GM18867 (cell line): Measurements from ENCODE around the gene SUGP1.

Experiments
- ATAC-seq: cut with Tn5 transposase; IDR thresholded peaks from one replicate; pipeline ENCODE4 v1.9.1; 2021; ENCODE audit warnings: mild to moderate bottlenecking, moderate library complexity; ENCODE audit not compliant: unreplicated experiment

Gene SUGP1

DNA sequence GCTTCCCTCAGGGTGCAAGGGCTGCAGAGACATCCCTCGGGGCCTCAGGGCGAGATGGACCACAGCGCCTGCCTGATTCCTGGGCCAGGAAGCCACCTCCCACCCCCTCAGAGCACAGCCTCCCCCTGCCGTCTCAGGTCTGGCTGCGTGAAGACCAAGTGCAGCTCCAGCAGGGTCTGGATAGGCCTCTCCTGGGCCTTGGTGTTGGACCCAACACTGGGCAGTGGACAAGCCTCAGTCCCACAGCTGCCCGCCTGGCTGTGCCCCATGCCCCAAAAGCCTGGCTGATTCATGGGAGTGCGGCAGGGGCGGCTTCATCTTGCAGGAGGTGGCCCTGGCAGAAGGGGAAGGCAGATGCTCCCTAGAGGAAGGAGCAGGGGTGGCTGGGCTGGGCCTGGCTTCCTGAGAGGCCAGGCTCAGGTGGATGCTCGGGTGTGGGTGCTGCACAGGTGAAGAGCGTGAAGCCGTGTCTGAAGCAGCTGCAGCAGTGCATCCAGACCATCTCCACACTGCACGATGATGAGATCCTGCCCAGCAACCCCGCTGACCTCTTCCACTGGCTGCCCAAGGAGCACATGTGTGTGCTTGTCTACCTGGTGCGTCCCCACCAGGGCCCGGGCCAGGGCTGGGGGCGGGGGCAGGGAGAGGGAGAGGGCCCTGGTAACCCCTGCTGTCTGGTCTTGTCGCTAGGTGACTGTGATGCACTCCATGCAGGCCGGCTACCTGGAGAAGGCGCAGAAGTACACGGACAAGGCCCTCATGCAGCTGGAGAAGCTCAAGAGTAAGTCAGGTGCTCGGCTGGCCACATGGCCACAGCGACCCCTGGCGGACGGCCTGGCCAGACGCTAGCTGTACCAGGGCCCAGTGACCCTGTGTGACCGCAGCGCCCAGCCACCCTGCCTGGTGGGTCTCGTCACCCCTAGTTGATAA lies 22.0 kb upstream of the SUGP1 start:
- ATAC-seq: no peak

DNA sequence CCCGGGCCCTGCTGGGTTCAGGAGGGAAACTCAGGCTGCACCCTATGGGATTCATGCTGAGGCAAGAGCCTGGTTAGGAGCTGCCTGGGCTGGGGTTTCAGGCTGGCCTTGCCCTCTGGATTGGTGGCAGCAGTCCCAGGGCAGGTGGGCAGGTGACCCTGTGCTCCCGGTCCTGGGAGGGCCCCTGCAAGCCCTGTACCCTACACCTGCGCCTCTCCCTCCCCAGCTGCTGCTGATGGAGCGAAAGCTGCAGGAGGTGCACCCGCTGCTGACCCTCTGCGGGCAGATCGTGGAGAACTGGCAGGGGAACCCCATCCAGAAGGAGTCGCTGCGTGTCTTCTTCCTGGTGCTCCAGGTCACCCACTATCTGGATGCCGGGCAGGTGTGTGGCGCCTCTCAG lies 20.7 kb upstream of the SUGP1 start:
- ATAC-seq: no peak

DNA sequence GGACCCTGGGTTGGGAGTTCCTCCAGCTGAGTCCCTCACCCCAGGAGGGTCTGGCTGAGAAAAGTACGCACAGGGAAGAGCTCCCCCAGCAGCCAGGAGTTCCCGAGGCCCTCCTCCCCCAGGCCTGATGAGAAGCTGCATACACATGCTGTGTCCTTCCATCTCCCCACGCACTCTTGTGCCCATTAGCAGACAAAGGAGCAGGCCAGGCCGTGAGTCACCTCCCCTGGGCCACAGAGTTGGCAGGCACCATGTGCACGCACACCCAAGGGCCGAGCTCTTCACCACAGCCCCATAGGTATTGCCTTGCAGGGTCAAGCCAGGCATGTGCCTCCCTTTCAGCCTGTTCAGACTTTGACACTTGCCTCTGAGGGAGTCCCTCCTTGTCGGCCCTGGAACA lies 17.8 kb upstream of the SUGP1 start:
- no peak for ATAC-seq

DNA sequence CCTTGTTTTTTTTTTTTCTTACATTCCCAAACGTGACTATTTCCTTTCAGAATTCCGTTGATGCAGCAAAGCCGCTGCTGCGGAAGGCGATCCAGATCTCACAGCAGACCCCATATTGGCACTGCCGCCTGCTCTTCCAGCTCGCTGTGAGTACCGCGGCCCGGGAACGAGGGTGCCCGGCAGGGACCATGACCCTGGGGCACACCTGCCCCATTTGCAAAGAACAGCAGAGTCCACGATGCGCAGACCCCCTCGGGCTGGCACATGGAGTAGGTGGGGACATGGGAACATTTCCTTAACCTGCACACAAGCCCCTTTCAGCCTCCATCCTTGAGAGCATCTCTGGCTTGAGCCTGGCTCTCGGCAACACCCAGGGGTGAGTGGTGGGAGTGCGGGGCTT lies 16.8 kb upstream of the SUGP1 start:
- ATAC-seq: no peak

DNA sequence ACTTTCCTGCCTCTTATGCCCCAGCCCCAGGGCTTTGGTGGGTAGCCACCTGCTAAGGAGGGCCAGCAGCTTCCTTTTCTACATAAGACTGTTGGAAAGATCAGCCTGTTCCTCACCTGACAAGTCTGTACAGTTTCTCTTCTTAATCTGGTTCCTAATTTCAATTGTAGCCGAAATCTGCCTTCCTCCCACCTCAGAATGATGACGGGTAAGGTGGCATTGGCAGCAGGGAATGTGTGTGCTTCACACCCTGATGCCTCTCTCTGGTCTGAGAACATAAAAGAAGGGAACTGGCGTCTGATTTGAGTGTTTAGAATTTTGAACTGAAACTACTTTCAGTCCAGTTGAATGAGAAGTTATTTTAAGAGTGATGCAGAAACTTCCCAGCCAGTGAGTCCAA lies 16.3 kb upstream of the SUGP1 start:
- no peak for ATAC-seq

DNA sequence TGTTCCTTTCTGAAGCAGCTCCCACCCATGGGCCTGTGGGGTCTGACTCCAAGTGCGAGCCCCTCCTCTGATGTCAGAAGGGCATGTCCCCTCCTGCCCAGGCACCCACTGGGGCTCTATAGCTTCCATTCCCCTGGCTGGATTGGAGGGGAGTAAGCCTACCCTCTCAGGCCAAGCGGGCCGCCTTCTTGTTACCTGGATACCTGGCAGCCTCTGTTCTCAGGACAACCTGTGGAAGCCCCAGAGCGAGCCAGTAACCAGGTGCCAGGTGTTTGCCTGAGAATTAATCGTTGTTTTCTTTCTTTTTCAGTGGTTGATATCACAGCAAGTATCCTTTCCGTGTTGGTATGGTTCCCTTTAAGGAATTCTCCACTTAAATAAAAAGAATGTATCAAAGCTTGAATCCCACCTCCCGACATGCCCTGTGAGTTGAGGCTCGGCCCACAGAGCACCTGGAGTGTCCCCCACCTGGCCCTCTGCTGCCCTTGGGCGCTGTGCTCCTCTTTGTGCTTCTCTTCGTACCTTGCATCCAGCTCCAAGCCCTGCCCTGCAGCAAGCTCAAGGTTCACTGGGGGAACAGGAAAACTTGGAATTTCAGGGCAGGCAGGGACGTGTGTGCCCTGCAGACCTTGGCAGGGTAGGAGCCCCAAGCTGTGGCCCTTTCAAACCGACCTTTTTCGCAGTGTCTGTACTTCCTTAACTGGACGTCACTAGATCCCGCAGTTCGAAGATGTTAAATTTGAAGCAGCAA lies 15.3 kb upstream of the SUGP1 start:
- no peak for ATAC-seq

DNA sequence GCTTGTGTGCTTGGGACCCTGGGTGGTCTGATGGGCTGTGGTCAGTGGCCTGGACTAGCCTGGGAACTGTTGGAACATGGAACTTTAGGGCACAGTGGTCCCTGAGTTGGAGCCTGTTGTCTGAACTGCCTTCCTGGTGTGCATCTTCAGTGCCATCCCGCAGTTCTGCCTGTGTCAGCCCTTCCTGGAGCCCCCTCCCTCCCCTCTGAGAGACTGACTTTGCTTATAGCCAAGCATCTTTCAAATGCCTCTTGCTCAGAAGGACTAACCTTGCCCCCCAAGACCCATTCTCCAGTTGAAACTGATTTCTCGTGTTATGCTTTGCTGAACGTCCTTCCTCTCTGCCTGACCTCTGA lies 14.7 kb upstream of the SUGP1 start:
- ATAC-seq: no peak

DNA sequence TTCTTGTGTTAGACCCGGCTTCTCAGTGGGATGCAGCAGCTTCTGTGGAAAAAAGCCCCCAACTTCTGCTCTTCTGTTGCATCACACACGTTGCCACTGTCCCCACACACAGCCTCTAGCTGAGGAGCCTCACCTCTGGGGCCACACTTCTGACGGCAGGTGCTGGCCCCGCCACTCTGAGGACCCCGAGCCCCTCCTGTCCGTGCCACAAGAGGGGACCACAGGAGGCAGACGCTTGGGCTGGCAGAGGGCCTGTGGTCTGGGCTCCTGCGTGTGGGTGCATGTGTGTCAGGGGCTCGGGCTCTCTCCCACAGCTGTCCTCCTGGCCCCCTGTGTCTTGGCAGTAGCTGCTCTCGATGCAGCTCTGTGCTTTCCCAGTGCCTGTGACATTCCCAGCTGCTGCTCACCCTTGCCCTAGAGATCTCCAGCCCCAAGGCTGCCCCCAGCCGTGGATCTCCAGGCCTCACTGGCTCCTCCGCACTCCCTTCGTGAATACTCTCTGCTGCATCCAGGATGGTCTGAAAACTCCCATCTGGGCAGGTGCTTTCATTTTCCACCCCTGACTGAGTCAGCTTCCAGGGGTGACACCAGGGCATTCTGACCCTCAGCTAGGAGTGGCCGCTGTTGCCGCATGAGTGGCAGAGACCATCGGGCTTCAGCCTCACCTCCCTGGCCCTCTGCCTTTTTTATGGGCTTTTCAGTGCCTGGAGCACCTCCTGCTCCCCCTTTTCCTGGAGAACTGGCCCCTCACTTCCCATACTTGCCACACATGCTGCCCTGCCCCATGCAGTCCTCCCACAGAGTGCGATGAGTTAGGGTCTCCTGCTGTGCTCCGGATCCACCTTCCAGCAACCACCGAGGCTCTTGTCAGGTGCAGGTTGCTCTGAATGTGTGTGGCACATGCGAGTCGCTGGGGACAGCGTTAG lies 14.0 kb upstream of the SUGP1 start:
- no peak for ATAC-seq

DNA sequence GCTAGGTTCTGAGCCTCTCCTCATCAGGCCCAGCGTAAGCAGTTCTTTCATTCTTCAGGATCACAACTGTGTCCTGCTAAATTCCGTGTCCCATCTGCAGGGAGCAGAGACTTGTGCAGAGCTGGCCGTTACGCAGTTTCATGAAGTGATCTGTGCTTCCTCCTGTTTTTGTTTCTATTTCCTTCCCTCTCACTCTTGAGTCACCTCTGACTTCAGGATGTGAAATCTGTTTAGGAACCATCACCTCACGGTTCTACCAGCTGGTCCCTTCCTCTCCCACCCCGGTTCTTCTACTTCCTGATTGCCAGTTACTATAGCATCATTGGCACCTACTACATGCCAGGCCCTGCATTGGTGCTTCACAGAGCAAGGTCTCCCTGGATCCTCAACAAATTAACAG lies 8.8 kb upstream of the SUGP1 start:
- ATAC-seq: no peak

DNA sequence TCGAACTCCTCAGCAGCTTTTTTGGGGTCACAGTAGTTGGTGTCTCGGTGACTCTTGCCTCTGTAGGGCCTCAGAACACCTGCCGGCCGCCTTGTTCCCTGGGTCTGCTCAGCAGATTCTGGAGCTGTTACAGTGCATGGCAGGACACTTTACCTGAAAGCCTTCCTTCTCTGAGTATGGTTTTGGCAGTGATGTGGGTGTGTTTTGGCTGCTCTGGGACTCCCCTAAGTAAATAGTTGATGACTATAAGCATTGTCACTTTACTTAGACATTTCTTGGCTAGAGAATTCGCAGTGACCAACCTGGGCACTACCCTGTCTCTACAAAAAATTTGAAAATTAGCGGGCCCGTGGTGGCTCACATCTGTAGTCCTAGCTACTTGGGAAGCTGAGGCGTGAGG lies 7.4 kb upstream of the SUGP1 start:
- ATAC-seq: no peak

DNA sequence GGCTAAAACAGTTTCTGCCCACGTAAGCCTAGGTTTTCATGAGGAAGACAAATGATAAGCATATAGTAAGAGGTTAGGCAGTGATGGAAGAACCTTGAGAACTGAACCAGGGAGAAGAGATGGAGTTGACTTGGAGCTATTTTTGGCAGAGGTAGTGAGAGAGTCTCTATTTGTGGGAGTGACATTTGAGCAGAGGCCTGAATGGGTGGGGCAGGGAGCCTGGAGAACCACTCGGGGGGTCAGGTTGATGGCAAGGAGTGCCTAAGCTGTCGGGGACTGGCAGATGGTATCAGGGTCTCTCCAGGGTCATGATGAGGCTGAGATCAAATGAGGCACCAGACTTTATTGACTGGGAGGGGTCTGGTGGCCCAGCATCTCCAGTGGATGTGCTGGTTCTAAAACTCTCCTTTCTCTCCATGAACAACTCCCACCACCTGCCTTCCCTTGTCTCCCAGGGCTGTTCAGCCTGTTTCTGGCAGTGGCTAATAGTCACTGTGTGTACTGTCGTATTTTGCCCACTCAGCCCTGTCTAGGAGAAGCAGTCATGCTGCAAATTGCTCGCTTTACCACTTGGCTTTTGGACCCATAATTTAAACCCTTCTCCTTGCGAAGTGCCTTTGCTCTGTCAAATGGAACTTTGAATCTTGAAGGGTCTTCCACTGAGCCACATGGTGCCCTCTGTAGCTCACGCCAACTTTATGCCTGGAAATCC lies 3.9 kb upstream of the SUGP1 start:
- ATAC-seq: no peak

DNA sequence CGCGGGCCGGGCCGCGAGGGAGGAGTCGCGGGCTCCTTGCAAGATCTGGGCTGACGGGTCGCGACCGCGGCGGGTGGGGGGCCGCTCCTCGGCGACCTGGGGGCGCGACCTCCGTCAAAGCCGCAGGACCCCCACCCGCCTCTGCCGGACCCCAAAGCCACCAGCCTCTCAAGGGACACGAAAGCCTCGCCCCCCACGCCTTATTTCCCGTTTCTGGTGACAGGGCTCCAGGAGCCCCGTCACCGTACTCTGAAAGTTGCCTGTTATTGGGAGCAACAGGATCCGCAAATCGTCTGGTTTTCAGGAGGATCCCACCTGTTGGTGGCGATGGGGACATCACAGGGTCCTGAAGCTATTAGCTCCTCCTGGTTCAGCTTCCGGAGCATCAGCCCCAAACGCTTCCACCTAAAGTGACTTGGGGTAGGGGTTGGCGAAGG lies 850 bp upstream of the SUGP1 start:
- no peak for ATAC-seq

DNA sequence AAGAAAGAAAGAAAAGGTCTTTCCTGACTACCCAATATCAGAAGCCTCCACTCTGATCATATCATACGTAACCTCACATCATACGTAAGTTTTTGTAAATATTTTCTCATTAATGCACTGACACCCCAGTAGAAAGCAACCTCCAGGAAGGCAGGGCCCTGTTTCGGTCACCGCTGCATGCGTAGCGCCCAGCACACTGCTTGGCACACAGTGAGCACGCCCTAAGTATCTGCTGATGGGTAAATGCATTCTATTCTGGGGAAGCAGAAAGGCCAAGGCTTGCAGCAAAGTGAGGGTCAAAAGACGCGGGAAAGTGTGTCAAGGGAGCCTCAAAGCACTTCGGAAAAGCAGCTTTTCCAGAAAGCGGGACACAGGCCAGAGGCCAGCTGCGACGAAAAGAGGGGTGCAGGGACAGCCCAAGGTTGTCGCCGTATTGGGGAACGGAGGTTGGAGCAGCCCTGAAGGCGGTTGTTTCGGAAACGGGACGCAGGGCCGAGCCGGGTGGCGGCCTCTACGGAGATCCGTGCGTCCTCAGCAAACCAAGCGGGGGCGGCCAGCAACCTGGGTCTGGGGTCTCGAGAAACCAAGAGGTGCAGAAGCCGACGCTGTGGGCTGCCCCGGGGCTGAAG lies 463 bp downstream of the SUGP1 start:
- ATAC-seq: no peak

DNA sequence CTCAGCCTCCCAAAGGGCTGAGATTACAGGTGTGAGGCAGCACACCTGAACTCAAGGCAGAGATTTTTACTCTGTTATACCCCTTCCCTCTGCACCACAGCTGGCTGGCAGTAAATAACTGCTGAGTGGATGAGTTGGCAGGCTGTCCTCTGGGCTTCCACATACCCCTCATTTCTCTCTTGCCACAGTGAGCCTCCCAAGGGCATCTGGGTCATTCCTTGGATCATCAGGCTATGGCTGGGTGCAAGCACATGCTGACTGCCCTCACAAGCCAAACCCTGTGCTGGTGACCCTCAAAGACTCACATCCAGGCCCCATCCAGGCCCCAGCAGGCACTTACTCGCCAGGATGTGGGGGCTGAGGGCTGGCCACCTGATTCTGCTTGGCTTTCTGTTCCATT lies 4.2 kb downstream of the SUGP1 start:
- no peak for ATAC-seq

DNA sequence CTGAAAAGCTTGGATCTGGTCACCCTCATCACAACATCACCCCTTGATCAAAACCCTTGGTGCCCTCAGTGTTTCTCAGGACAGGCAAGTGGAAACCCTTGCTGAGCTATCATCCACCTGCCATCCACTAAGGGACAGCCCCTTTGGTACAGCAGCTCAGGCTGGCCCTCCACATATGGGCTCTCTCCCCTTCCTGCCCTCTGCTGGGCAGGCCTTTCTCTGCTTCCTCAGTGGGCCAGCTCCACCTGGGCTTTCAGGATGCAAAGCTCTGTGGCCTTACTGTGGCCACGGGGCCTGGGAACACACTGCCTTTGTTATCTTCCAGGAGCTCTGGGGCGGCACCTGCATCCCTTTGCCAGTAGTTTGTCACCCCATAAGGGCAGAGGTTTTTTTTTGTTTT lies 4.9 kb downstream of the SUGP1 start:
- ATAC-seq: no peak

DNA sequence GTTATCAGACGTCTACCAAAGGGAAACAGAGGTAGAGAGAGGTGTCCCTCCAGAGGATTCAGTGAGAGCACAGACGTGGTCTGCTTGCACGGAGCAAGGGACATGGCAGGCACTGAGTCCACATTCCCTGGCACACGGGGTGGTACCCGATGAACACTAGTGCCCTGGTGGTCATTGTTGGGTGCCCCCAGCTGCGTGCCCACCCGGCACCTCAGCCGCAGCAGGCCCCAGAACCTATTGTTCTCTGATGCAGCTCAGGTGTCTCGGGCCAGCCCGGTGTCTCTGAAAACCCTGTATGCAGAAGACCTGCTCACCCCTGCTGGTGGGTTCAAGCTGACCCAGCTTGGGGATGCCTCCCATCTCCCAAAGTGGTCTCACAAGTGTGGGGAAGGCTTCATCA lies 11.9 kb downstream of the SUGP1 start:
- no peak for ATAC-seq

DNA sequence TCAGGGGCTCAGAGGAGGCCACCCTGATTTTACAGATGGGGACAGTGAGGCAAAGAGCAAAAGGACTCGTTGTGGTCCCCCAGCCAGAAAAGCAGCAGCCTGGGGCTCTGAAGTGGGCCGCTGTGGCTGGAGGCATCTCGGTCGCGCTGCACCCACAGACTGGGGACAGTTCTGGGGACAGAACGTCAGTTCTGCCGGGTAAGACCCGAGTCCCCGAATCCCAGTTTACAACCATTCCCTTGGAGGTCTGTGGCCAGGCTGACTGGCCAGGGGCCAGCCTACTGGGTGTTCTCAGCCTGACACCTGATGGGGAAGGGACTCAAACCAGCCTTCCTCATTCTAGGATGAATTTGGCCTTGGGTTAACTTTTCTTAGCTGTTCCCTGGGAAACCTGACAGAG lies 14.1 kb downstream of the SUGP1 start:
- ATAC-seq: no peak

DNA sequence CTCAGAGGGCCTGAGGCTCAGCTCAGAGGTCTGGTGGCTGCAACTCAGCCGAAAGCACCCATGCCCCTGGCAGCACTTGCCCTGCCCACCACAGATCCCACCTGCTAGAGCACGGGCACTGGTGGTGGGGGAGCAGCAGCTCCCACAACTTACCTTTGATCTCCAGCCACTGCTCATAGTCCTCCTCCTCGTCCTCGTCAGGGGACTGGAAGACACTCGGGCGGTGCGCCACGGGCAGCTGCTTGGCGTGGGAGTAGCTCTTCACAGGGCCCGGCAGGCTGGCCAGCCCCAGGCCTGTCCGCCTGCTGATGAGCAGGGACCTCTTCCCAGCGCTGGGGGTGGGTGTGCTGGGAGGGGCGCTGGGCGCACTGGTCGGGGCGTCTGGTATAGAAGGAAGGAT lies 14.6 kb downstream of the SUGP1 start:
- ATAC-seq: no peak

DNA sequence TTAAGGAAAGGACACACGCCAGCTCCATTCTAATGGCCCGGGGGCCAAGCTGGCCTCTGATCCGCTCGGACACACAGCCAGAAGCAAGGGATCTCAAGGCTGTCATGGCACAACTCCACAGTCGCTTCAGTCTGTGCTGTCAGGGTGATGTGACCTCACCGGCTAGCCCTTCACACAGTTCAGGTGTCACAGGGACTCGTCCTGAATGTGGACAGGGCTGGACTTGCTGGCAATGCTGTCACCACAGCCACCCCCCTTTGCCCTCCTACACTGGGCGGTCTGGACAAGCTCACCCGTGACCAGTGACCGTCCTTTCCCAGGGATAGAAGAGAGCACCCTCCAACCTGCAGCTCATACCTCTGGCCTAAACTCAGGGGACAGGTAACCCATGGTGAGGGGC lies 15.2 kb downstream of the SUGP1 start:
- ATAC-seq: no peak
